Spleen (tissue), 7 donors: ENCODE measurements around the gene KCNJ6.

Experiments
- POLR2A ChIP-seq, 3 donors: fragments of 450-650 bp; IDR thresholded peaks; one replicate each; pipeline ENCODE4 v1.5.1; 2017; ENCODE audit warnings: antibody characterized with exemption in 3 of 3, mild to moderate bottlenecking in 1 of 3
- TF ChIP-seq, protein P1 (sequence below), 11 experiments: fragments of 200-600 bp in 7 of 11; fragments of 450-650 bp in 4 of 11; sonication (generic) in 4 of 11; IDR thresholded peaks in 8 of 11; conservative IDR thresholded peaks in 3 of 11; 1 replicate in 7 of 11; 2 replicates in 4 of 11; pipeline versions ENCODE4 v1.4.0 to v1.8.0; 2016 to 2021; ENCODE audit warnings: antibody characterized with exemption in 11 of 11, inconsistent platforms in 4 of 11, mild to moderate bottlenecking in 1 of 11
- donor health status: DM: no; HTN: no; CAD: no; lungs with moderate emphysema.
- donor health status: DM: no; HTN: no; CAD: no.
- donor health status: DM: no; HTN: no; CAD: no.

GRCh38 chr21:37757606-37758376 is 158.5 kb downstream of the KCNJ6 start:
- TF ChIP-seq, protein P1, sequence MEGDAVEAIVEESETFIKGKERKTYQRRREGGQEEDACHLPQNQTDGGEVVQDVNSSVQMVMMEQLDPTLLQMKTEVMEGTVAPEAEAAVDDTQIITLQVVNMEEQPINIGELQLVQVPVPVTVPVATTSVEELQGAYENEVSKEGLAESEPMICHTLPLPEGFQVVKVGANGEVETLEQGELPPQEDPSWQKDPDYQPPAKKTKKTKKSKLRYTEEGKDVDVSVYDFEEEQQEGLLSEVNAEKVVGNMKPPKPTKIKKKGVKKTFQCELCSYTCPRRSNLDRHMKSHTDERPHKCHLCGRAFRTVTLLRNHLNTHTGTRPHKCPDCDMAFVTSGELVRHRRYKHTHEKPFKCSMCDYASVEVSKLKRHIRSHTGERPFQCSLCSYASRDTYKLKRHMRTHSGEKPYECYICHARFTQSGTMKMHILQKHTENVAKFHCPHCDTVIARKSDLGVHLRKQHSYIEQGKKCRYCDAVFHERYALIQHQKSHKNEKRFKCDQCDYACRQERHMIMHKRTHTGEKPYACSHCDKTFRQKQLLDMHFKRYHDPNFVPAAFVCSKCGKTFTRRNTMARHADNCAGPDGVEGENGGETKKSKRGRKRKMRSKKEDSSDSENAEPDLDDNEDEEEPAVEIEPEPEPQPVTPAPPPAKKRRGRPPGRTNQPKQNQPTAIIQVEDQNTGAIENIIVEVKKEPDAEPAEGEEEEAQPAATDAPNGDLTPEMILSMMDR (IDR thresholded peaks at IDR 0.05 in 8 of 11, conservative IDR thresholded peaks at IDR 0.05 in 3 of 11): no peak
- TF ChIP-seq POLR2A (IDR thresholded peaks at IDR 0.05): no peak
